ENCODE data around the gene MIGA2.

Gene MIGA2

DNA sequence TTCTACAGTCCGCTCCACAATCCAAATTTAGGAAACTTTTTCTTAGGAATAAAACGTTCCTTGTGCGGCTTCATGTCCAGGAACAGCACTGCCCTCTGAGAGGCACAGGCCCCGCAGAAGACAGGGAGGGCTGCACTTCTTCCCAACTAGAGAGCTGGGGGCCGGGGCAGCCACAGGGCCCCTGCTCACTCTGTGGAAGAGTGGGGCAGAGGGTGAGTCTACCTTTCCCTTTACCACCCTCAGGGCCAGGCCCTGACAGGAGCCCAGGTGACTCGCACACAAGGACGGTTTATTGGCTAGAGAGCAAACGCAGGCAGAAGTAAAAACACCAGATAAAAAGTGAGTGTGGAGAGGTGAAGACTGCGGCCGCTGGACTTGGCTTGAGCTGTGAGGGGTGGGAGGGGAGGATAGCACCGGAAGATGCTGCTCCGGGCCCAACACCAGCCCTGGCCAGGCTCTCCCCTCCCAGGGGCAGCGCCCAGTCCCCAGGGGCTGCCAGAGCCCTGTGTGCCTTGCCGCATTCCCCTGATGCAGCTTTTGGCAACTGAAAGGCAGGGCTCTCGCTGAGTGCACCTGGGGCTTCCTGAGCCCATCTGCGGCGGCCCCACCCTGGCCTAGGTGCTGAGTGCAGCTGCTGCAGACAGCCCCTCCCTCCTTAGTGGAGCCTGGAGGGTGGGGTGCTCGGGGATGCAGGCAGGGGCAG lies 28.5 kb upstream of the MIGA2 start:
- Mint-ChIP-seq H3K4me1 (peaks cover 12% of the 10 kb centered on the region), H3K27me3 (no peaks in the 10 kb centered on the region), H3K27ac (peak overlapping the region; percentile 58)

GRCh38 chr9:129008469-129008965 lies 27.9 kb upstream of the MIGA2 start:
- no peak for ATAC-seq
- H3K36me3 Mint-ChIP-seq = peaks cover 48% of the 10 kb centered on the region
- H3K9me3 Mint-ChIP-seq = no peaks in the 10 kb centered on the region

More for the DNA sequence above, 28.5 kb upstream of the MIGA2 start:
- no peaks in the 10 kb centered on the region for H3K9me3 Mint-ChIP-seq
- no peak for ATAC-seq
- no peak overlapping the region for H3K4me3 Mint-ChIP-seq
- H3K36me3 Mint-ChIP-seq = peaks cover 53% of the 10 kb centered on the region

DNA sequence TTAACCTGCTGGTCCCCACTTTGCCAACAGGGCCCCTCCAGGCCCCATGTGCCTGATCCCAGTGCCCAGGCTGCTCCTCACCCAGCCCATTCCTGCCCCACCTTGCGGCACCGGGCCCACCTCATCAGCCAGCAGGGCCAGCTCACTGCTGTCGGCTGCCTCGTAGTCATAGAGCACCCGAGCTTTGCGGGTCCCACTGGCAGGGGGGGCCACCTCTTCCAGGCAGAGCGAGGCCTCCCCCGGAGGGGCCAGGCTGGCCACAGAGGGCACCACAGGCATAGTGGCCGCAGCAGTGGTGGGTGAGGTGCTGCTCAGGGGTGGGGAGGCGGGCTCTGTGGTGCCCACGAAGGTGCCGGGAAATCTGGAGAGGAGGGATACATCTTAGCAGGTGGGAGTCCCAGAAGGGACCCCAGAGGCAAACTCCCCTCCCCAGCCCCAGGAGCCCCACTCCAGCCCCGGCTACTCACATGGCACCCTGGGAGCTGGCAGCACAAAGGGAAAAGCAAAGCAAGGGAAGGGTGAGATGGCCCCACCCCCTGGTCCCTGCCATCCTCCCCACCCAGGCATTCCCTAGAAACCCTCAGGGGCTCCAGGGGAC lies 27.3 kb upstream of the MIGA2 start:
- ATAC-seq = no peak
- H3K27ac Mint-ChIP-seq = no peak overlapping the region

More at GRCh38 chr9:129008469-129008965, 27.9 kb upstream of the MIGA2 start:
- no peak overlapping the region for H3K27ac Mint-ChIP-seq
- H3K4me3 Mint-ChIP-seq = no peak overlapping the region
- no peaks in the 10 kb centered on the region for H3K27me3 Mint-ChIP-seq
- peaks cover 12% of the 10 kb centered on the region for H3K4me1 Mint-ChIP-seq

GRCh38 chr9:129009584-129010141 lies 26.8 kb upstream of the MIGA2 start:
- no peaks in the 10 kb centered on the region for H3K9me3 Mint-ChIP-seq
- H3K4me1 Mint-ChIP-seq = peaks cover 12% of the 10 kb centered on the region
- H3K4me3 Mint-ChIP-seq = no peak overlapping the region
- H3K36me3 Mint-ChIP-seq = peaks cover 58% of the 10 kb centered on the region
- no peak for ATAC-seq
- no peak overlapping the region for H3K27ac Mint-ChIP-seq
- H3K27me3 Mint-ChIP-seq = no peaks in the 10 kb centered on the region

More for the DNA sequence above, 27.3 kb upstream of the MIGA2 start:
- H3K4me1 Mint-ChIP-seq = peaks cover 12% of the 10 kb centered on the region
- no peaks in the 10 kb centered on the region for H3K27me3 Mint-ChIP-seq
- H3K4me3 Mint-ChIP-seq = no peak overlapping the region
- peaks cover 53% of the 10 kb centered on the region for H3K36me3 Mint-ChIP-seq
- no peaks in the 10 kb centered on the region for H3K9me3 Mint-ChIP-seq

GRCh38 chr9:129010267-129010975 lies 26.0 kb upstream of the MIGA2 start:
- H3K4me1 Mint-ChIP-seq = peaks cover 12% of the 10 kb centered on the region
- no peaks in the 10 kb centered on the region for H3K9me3 Mint-ChIP-seq
- H3K27me3 Mint-ChIP-seq = no peaks in the 10 kb centered on the region
- H3K27ac Mint-ChIP-seq = no peak overlapping the region
- H3K4me3 Mint-ChIP-seq = no peak overlapping the region
- ATAC-seq = no peak
- peaks cover 57% of the 10 kb centered on the region for H3K36me3 Mint-ChIP-seq

DNA sequence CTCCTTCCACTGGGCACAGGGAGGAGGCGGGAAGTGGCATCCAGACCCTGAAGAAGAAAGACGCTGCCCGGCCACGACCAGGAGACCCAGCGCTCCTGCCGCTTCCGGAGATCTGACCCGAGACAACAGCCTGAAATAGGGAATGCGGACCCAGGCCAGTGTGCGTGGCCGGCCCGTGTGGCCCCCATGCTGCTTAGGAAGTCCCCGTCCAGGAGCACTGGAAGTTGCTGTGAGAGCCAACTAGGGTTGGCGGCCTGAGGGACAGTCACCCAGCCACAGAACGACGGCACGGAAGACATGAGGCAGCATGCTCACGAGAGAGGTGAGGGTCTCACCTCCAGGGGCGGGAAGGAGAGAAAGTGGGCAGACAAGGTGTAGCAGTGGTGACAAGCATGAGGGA lies 25.3 kb upstream of the MIGA2 start:
- ATAC-seq = no peak
- H3K27me3 Mint-ChIP-seq = no peaks in the 10 kb centered on the region
- peaks cover 55% of the 10 kb centered on the region for H3K36me3 Mint-ChIP-seq

GRCh38 chr9:129011761-129012181 lies 24.7 kb upstream of the MIGA2 start:
- Mint-ChIP-seq H3K36me3 (peaks cover 50% of the 10 kb centered on the region), H3K27ac (no peak overlapping the region), H3K27me3 (no peaks in the 10 kb centered on the region), H3K4me1 (peaks cover 6% of the 10 kb centered on the region), H3K9me3 (no peaks in the 10 kb centered on the region), H3K4me3 (no peak overlapping the region)
- no peak for ATAC-seq

More for the DNA sequence above, 25.3 kb upstream of the MIGA2 start:
- Mint-ChIP-seq H3K4me1 (peaks cover 12% of the 10 kb centered on the region), H3K9me3 (no peaks in the 10 kb centered on the region), H3K4me3 (no peak overlapping the region), H3K27ac (no peak overlapping the region)

DNA sequence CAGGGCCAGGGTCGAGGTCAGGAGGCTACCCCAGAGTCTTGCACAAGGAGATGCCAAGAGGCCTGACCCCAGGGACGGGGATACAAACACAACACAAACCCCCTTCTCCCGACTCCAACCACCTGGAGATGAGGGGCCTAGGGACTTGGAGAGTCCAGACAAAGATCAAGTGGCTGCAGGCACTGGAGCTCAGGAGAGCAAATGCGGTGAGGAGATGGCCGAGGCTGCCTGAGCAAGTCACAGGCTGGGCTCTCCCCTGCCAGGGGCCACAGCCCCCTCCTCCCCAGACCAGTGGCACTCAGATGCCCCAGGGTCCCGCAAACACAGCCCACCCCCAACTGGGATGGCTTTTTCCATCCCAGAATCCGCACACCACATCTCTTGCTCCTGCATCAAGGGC lies 24.1 kb upstream of the MIGA2 start:
- Mint-ChIP-seq H3K4me1 (peaks cover 4% of the 10 kb centered on the region), H3K9me3 (no peaks in the 10 kb centered on the region), H3K36me3 (peaks cover 48% of the 10 kb centered on the region), H3K27me3 (no peaks in the 10 kb centered on the region), H3K4me3 (no peak overlapping the region), H3K27ac (no peak overlapping the region)
- ATAC-seq = no peak

GRCh38 chr9:129012893-129013448 lies 23.5 kb upstream of the MIGA2 start:
- Mint-ChIP-seq H3K27ac (no peak overlapping the region), H3K4me1 (no peaks in the 10 kb centered on the region), H3K4me3 (no peak overlapping the region), H3K27me3 (no peaks in the 10 kb centered on the region), H3K9me3 (no peaks in the 10 kb centered on the region), H3K36me3 (peaks cover 42% of the 10 kb centered on the region)
- no peak for ATAC-seq

DNA sequence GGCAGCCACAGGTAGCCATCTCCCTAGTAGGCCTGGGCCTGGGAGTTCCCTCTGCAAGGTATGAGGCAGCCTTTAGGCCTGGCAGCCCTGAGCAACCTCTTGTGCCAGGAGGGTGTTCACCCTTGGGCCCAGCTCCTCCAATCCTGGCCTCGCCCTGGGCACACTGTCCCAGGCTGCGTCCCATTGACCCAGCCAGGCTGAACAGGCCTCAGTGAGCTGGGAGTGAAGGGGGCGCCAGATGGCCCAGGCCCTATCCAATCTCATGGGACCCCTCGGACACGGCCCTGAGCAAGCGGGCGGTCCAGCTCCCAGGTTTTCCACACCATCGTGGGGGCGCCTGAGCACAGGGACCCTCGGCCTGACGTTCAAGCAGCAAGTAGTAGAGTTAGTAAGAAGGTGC lies 22.8 kb upstream of the MIGA2 start:
- no peaks in the 10 kb centered on the region for H3K27me3 Mint-ChIP-seq
- ATAC-seq = no peak
- H3K4me1 Mint-ChIP-seq = no peaks in the 10 kb centered on the region
- H3K36me3 Mint-ChIP-seq = peaks cover 43% of the 10 kb centered on the region
- no peaks in the 10 kb centered on the region for H3K9me3 Mint-ChIP-seq
- H3K27ac Mint-ChIP-seq = no peak overlapping the region
- no peak overlapping the region for H3K4me3 Mint-ChIP-seq

DNA sequence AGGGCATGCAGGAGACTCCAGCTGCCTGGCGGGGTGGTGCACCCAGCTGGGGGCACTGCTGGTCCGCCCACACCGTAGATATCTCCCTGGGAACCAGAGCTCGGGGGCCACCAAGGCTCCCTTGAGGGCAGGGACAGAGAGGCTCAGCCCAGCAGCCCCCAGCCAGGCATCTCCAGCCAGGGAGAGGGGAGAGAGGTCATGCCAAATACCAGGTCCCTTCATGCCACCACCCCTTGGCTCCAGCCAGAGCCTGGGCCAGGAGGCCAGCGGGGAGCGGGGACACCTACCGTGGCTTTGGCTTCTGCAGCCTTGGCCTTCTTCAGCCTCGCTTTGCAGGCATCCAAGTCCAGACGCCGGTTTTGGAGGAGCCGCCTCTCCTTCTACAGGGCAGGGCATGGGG lies 22.3 kb upstream of the MIGA2 start:
- no peak overlapping the region for H3K27ac Mint-ChIP-seq
- no peaks in the 10 kb centered on the region for H3K9me3 Mint-ChIP-seq
- no peak for ATAC-seq

GRCh38 chr9:129014608-129015007 lies 21.8 kb upstream of the MIGA2 start:
- Mint-ChIP-seq H3K4me3 (no peak overlapping the region), H3K9me3 (no peaks in the 10 kb centered on the region), H3K4me1 (no peaks in the 10 kb centered on the region), H3K27me3 (no peaks in the 10 kb centered on the region), H3K36me3 (peaks cover 48% of the 10 kb centered on the region), H3K27ac (no peak overlapping the region)
- no peak for ATAC-seq

More for the DNA sequence above, 22.3 kb upstream of the MIGA2 start:
- Mint-ChIP-seq H3K36me3 (peaks cover 48% of the 10 kb centered on the region), H3K4me3 (no peak overlapping the region), H3K27me3 (no peaks in the 10 kb centered on the region), H3K4me1 (no peaks in the 10 kb centered on the region)

GRCh38 chr9:129021091-129021490 lies 15.3 kb upstream of the MIGA2 start:
- Mint-ChIP-seq H3K27me3 (no peaks in the 10 kb centered on the region), H3K27ac (peak overlapping the region; percentile 80)

DNA sequence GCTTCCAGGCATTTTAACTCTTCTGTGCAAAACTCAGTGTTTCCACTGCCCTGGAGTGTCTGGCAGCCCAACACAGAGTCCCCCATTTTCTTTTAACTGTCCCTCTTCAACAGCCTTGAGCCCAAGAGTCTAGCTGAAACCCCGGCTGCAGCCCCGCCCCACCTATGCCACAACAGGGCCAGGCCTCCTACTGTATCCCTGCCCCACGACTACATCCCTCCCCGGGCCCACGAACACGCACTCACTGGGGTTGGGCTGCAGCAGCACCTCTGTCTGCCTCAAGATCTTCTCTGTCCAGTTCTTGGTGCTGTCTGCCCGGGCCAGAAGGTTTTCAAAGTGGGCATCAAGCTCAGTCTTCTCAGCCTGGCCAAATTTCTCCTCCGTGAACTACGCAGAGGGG lies 14.4 kb upstream of the MIGA2 start:
- H3K4me1 Mint-ChIP-seq = peaks cover 37% of the 10 kb centered on the region
- no peak for ATAC-seq
- H3K27me3 Mint-ChIP-seq = no peaks in the 10 kb centered on the region
- H3K36me3 Mint-ChIP-seq = peaks cover 11% of the 10 kb centered on the region
- H3K4me3 Mint-ChIP-seq = no peak overlapping the region
- H3K27ac Mint-ChIP-seq = peak overlapping the region; percentile 80
- no peaks in the 10 kb centered on the region for H3K9me3 Mint-ChIP-seq

More at GRCh38 chr9:129021091-129021490, 15.3 kb upstream of the MIGA2 start:
- H3K36me3 Mint-ChIP-seq = peaks cover 11% of the 10 kb centered on the region
- peak overlapping the region; percentile 54 for H3K4me3 Mint-ChIP-seq
- H3K9me3 Mint-ChIP-seq = no peaks in the 10 kb centered on the region
- peak; percentile 92 for ATAC-seq
- peaks cover 28% of the 10 kb centered on the region for H3K4me1 Mint-ChIP-seq

All from stimulated activated memory B cell treated with anti-CD40 and anti-IgM and Interleukin-4, amounts not matched to agents 10 μg/mL and 1 μg/mL and 100 μg/mL, for 72 hours (primary cell).